ENCODE measurements around the gene VAV3. TPM values are rescaled to one million over a fixed set of nuclear protein-coding genes. Genes with fewer than 3 reads are reported as not detected.

Gene VAV3
- total RNA-seq, 1 donor from 2014 or later = 0.64 TPM

DNA sequence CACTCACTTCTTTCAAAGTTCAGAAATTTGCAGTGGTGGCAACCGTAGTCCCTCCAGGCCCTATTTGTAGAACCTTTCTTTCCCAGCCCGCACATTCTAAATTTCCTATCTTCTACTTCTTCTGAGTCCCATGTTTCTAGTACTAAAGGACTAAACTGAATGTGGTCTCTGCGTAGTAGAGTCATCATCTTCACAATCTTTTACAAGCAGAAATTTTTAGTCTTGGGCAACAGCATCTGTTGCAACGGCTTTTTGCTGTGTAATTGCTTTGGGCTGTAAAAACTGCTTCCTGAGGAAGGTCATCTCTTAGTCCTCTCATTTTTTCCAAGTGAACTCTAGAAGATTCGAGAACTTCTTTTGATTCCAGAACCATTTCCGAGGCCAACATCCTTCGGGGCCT is 23.9 kb downstream of the VAV3 start:
- peak in 1 of 2 donors; percentile 77 for DNase-seq (ENCODE audit: low spot score in 2 of 2)
- no peaks in the 10 kb centered on the region for H3K9me3 ChIP-seq
- intact Hi-C loops (cut with DNase I) = no loop called here
- no peaks in the 10 kb centered on the region for H3K36me3 ChIP-seq
- no peak overlapping the region for H3K27ac ChIP-seq
- no peaks in the 10 kb centered on the region for H3K27me3 ChIP-seq
- H3K4me3 ChIP-seq = no peak overlapping the region
- TF ChIP-seq, protein P1, sequence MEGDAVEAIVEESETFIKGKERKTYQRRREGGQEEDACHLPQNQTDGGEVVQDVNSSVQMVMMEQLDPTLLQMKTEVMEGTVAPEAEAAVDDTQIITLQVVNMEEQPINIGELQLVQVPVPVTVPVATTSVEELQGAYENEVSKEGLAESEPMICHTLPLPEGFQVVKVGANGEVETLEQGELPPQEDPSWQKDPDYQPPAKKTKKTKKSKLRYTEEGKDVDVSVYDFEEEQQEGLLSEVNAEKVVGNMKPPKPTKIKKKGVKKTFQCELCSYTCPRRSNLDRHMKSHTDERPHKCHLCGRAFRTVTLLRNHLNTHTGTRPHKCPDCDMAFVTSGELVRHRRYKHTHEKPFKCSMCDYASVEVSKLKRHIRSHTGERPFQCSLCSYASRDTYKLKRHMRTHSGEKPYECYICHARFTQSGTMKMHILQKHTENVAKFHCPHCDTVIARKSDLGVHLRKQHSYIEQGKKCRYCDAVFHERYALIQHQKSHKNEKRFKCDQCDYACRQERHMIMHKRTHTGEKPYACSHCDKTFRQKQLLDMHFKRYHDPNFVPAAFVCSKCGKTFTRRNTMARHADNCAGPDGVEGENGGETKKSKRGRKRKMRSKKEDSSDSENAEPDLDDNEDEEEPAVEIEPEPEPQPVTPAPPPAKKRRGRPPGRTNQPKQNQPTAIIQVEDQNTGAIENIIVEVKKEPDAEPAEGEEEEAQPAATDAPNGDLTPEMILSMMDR (IDR thresholded peaks at IDR 0.05) = no peak
- H3K4me1 ChIP-seq = no peaks in the 10 kb centered on the region

DNA sequence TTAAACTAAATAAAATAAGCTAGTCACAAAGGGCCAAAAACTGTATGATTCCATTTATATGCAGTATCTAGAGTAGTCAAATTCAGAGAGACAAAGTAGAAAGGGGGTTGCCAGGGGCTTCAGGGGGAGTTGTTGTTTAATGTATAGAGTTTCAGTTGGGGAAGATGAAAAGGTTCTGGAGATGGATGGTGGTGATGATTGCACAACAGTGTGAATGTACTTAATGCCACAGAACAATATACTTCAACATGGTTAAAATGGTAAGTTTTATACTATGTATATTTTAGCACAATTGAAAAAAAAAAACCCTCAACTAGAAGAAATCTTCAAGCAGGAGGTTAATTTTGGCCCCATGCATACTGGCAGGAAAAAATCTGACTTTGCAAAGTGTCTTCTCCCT is 24.3 kb downstream of the VAV3 start:
- Histone ChIP-seq H3K4me3 (no peak overlapping the region), H3K9me3 (no peaks in the 10 kb centered on the region), H3K4me1 (no peaks in the 10 kb centered on the region), H3K27ac (no peak overlapping the region), H3K36me3 (no peaks in the 10 kb centered on the region), H3K27me3 (no peaks in the 10 kb centered on the region)
- intact Hi-C loops (cut with DNase I) = no loop called here
- DNase-seq (ENCODE audit: low spot score in 2 of 2) = no peak
- TF ChIP-seq, protein P1 (IDR thresholded peaks at IDR 0.05) = no peak

DNA sequence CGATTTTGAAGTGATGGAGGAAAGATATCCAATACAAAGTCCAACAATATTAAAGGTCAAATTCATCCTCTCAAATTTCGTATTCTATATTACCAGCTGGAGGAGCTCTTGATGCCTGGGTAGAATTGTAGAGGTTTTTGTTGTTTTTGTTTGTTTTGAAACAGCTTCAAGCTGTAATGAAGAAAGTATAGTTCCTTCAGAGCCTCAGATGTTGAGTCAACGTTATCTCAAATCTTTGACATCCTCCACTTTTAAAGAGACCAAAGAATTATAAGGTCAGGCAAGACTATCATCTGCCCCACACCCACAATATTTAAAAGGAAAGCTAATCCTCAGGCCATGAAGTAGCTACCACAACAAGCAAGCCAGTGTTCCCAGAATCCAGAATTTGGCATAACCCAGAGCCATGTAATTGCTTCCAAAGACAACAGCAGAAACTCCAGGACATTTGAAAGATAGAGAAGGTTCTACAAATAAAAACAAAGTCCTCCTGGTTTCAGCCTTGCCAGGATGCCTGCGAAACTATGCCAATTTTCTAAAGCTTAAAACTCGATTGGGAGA is 24.9 kb downstream of the VAV3 start:
- Histone ChIP-seq H3K4me1 (no peaks in the 10 kb centered on the region), H3K36me3 (no peaks in the 10 kb centered on the region), H3K4me3 (no peak overlapping the region), H3K27ac (no peak overlapping the region), H3K27me3 (no peaks in the 10 kb centered on the region), H3K9me3 (no peaks in the 10 kb centered on the region)
- TF ChIP-seq, protein P1 (IDR thresholded peaks at IDR 0.05) = no peak
- no peak for DNase-seq (ENCODE audit: low spot score in 2 of 2)
- intact Hi-C loops (cut with DNase I) = no loop called here

DNA sequence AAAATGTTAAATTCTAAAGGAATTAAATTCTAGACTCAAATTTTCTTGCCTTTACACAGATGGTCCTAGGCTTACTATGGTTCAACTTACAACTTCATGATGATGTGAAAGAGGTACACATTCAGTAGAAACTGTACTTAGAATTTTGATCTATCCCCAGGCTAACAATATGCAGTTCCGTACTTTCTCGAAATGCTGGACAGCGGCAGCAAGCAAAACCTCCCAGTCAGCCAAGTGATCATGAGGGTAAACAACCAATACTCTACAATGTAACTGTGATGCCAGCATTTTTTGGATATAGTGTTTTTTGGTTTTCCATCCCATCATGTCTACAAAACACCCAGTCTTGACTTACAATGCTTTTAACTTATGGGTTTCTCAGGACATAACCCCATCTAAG is 25.7 kb downstream of the VAV3 start:
- Histone ChIP-seq H3K9me3 (no peaks in the 10 kb centered on the region), H3K4me3 (no peak overlapping the region), H3K27me3 (no peaks in the 10 kb centered on the region), H3K4me1 (no peaks in the 10 kb centered on the region), H3K36me3 (no peaks in the 10 kb centered on the region), H3K27ac (no peak overlapping the region)
- TF ChIP-seq, protein P1 (IDR thresholded peaks at IDR 0.05) = no peak
- intact Hi-C loops (cut with DNase I) = no loop called here
- DNase-seq (ENCODE audit: low spot score in 2 of 2) = no peak

DNA sequence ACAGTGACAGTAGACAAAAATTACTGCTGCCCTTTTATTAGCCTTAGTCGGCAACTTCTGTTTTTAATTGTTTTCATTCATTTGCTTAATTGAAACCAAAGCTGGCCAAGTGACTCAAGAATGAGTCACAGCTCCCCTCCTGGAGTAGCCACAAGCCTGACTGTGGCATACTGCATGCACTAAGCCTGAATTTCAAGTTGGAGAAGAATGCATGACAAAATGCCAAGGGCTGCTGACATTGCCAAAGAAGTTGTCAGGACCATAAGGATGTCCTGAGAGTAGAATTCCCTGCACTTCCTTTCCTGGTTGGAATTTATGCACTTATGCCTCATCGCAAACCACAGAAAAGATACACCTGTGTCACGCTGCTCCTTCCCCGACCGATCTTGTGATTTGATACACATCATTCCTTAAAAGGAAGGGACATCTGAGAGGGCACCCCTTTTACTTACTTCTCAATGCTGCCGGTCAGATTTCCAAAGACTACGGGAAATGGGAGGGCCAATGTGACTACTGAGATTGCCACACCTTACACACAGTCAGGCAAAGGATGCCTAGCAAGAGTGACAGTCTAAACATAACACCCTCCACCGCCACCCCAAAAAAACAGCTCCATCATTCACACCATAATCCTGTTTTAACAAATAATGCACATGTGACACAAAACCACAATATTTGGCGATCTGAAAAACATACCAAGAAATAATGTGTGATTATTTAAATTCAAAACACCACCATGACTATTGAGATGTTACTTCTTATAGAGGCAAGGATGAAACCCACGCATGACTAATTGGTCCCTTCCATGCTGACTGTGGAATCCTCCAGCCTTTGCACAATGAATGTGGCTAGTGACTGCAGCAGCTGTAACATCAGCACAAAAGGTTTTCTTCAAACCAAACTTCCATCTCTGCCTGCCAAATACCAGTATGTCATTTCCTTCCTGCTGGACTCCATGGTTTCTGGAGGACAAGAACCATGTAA is 28.2 kb downstream of the VAV3 start:
- no peak overlapping the region for H3K27ac ChIP-seq
- DNase-seq (ENCODE audit: low spot score in 2 of 2) = peak in 1 of 2 donors; percentile 71

More for the DNA sequence above, 28.2 kb downstream of the VAV3 start:
- Histone ChIP-seq H3K4me1 (no peaks in the 10 kb centered on the region), H3K9me3 (no peaks in the 10 kb centered on the region), H3K4me3 (no peak overlapping the region), H3K36me3 (no peaks in the 10 kb centered on the region), H3K27me3 (no peaks in the 10 kb centered on the region)
- TF ChIP-seq, protein P1 (IDR thresholded peaks at IDR 0.05) = no peak
- intact Hi-C loops (cut with DNase I) = no loop called here

Measured in ascending aorta (tissue), 2 donors.